A204.1 (cell line): ENCODE measurements around the gene SHISA6.

ENCODE experiments used
- FAIRE-seq: peaks from 2 replicates; lab custom pipeline; 2012; peaks lifted over from hg19 to GRCh38; lab: Jason Lieb, UNC

SHISA6 gene

GRCh38 chr17:11545002-11545401, 304.0 kb downstream of the SHISA6 start:
- FAIRE-seq = no peak

- no peak for FAIRE-seq
These were observed 304.7 kb downstream of the SHISA6 start for GRCh38 chr17:11545696-11546095.

GRCh38 chr17:11547853-11548252, 306.8 kb downstream of the SHISA6 start:
- FAIRE-seq = no peak

- FAIRE-seq = no peak
These were observed 307.4 kb downstream of the SHISA6 start for GRCh38 chr17:11548398-11548797.

- FAIRE-seq = no peak
These were observed 309.4 kb downstream of the SHISA6 start for GRCh38 chr17:11550431-11550830.

- FAIRE-seq = no peak
These were observed 310.4 kb downstream of the SHISA6 start for GRCh38 chr17:11551442-11551841.

GRCh38 chr17:11553135-11553534, 312.1 kb downstream of the SHISA6 start:
- no peak for FAIRE-seq

GRCh38 chr17:11554042-11554441, 313.0 kb downstream of the SHISA6 start:
- no peak for FAIRE-seq

GRCh38 chr17:11554542-11554941, 313.5 kb downstream of the SHISA6 start:
- no peak for FAIRE-seq

GRCh38 chr17:11555530-11555929, 314.5 kb downstream of the SHISA6 start:
- no peak for FAIRE-seq

GRCh38 chr17:11557727-11558452, 316.9 kb downstream of the SHISA6 start:
- no peak for FAIRE-seq

GRCh38 chr17:11558681-11559234, 317.7 kb downstream of the SHISA6 start:
- FAIRE-seq = no peak

GRCh38 chr17:11559601-11560000, 318.6 kb downstream of the SHISA6 start:
- no peak for FAIRE-seq

GRCh38 chr17:11561281-11561680, 320.3 kb downstream of the SHISA6 start:
- no peak for FAIRE-seq

- no peak for FAIRE-seq
These were observed 320.7 kb downstream of the SHISA6 start for GRCh38 chr17:11561702-11562101.

- no peak for FAIRE-seq
These were observed 323.8 kb downstream of the SHISA6 start for GRCh38 chr17:11564589-11565380.

- FAIRE-seq = no peak
These were observed 324.6 kb downstream of the SHISA6 start for GRCh38 chr17:11565591-11565990.

GRCh38 chr17:11578998-11579397, 338.0 kb downstream of the SHISA6 start:
- no peak for FAIRE-seq

- FAIRE-seq = no peak
These were observed 339.7 kb downstream of the SHISA6 start for GRCh38 chr17:11580677-11581076.

GRCh38 chr17:11582217-11582616, 341.2 kb downstream of the SHISA6 start:
- no peak for FAIRE-seq

GRCh38 chr17:11583306-11583992, 342.4 kb downstream of the SHISA6 start:
- FAIRE-seq = no peak

GRCh38 chr17:11589716-11590115, 348.7 kb downstream of the SHISA6 start:
- no peak for FAIRE-seq
